ENCODE data around the gene MICAL3. TPM values are rescaled to one million over a fixed set of nuclear protein-coding genes. Genes with fewer than 3 reads are reported as not detected.

MICAL3 gene
- total RNA-seq, 6 experiments from 2014 or later: 38.6 to 44.1 (median 39.7) TPM

- Mint-ChIP-seq H3K9me3 (no peaks in the 10 kb centered on the region), H3K4me3 (no peak overlapping the region), H3K36me3 (ENCODE audit: low read depth) (peaks cover 21% of the 10 kb centered on the region), H3K27me3 (ENCODE audit: insufficient read depth) (no peaks in the 10 kb centered on the region; the same call in 1 of the 2 replicates), H3K4me1 (ENCODE audit: low read depth) (no peaks in the 10 kb centered on the region), H3K27ac (no peak overlapping the region)
- no peak for TF ChIP-seq CTCF (IDR thresholded peaks at IDR 0.05)
- DNase-seq: no peak
Observed at GRCh38 chr22:17868771-17869170, 155.6 kb downstream of the MICAL3 start.

GRCh38 chr22:17867160-17867785, 157.1 kb downstream of the MICAL3 start:
- Mint-ChIP-seq H3K36me3 (ENCODE audit: low read depth) (peaks cover 15% of the 10 kb centered on the region), H3K4me3 (no peak overlapping the region), H3K4me1 (ENCODE audit: low read depth) (no peaks in the 10 kb centered on the region), H3K9me3 (no peaks in the 10 kb centered on the region), H3K27me3 (ENCODE audit: insufficient read depth) (no peaks in the 10 kb centered on the region; the same call in 1 of the 2 replicates), H3K27ac (no peak overlapping the region)
- no peak for TF ChIP-seq CTCF (IDR thresholded peaks at IDR 0.05)
- DNase-seq: no peak

- Mint-ChIP-seq H3K4me3 (no peak overlapping the region), H3K9me3 (no peaks in the 10 kb centered on the region), H3K4me1 (ENCODE audit: low read depth) (no peaks in the 10 kb centered on the region), H3K36me3 (ENCODE audit: low read depth) (peaks cover 15% of the 10 kb centered on the region), H3K27ac (no peak overlapping the region), H3K27me3 (ENCODE audit: insufficient read depth) (no peaks in the 10 kb centered on the region; the same call in 1 of the 2 replicates)
- TF ChIP-seq CTCF (IDR thresholded peaks at IDR 0.05): no peak
- DNase-seq: no peak
Observed at GRCh38 chr22:17866621-17867020, 157.7 kb downstream of the MICAL3 start.

- Mint-ChIP-seq H3K27ac (no peak overlapping the region), H3K9me3 (no peaks in the 10 kb centered on the region), H3K27me3 (ENCODE audit: insufficient read depth) (no peaks in the 10 kb centered on the region; the same call in 1 of the 2 replicates), H3K4me3 (no peak overlapping the region), H3K36me3 (ENCODE audit: low read depth) (peaks cover 15% of the 10 kb centered on the region), H3K4me1 (ENCODE audit: low read depth) (no peaks in the 10 kb centered on the region)
- DNase-seq: no peak
- TF ChIP-seq CTCF (IDR thresholded peaks at IDR 0.05): no peak
Observed at GRCh38 chr22:17866127-17866526, 158.2 kb downstream of the MICAL3 start.

- DNase-seq: no peak
- H3K4me3 Mint-ChIP-seq: no peak overlapping the region
- no peaks in the 10 kb centered on the region for H3K4me1 Mint-ChIP-seq (ENCODE audit: low read depth)
- no peaks in the 10 kb centered on the region; the same call in 1 of the 2 replicates for H3K27me3 Mint-ChIP-seq (ENCODE audit: insufficient read depth)
- H3K27ac Mint-ChIP-seq: no peak overlapping the region
- H3K36me3 Mint-ChIP-seq (ENCODE audit: low read depth): peaks cover 8% of the 10 kb centered on the region
- no peak for TF ChIP-seq CTCF (IDR thresholded peaks at IDR 0.05)
- H3K9me3 Mint-ChIP-seq: no peaks in the 10 kb centered on the region
Observed at GRCh38 chr22:17865183-17866055, 158.9 kb downstream of the MICAL3 start.

All from HFFc6 (cell line).